CMK (cell line): Measurements from ENCODE around the gene HK1.

Experiments used
- DNase-seq: peaks from one replicate; pipeline ENCODE4 v3.0.0-alpha.2; 2010; ENCODE audit warnings: low read depth

Gene HK1

DNA sequence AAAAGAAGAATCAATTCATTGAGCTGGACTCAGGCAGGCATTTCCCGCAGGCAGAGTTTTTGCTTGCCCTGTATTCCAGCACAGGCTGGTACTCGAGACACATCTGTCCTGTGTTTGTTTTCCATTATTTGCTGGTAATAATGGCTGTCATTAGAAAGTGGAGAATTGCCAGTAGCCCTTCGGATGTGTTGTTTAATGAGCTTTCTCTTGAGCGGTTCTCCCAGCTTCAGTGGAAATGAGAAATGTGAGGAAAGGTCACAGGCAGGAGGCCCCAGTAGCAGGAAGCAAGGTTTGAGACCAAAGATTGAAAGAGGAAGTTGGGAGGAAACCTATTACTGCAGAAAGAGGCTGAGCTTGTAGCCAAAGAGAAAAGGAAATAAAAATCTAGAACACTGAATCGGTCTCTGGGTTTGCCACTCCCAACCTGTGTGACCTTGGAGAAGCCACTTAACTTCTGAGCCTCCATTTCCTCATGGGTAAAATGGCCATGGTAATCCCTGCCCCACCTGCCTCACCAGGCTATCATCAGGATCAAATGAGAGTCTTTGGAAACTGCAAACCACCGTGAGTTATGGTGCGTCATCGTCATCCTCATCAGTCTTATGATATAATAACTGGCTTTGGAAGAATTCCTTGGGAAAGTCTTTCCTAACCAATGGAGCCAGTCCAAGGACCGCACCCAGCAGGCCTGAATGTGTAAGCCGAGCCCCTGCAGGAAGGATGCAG lies 70.7 kb downstream of the HK1 start:
- DNase-seq, result no peak

DNA sequence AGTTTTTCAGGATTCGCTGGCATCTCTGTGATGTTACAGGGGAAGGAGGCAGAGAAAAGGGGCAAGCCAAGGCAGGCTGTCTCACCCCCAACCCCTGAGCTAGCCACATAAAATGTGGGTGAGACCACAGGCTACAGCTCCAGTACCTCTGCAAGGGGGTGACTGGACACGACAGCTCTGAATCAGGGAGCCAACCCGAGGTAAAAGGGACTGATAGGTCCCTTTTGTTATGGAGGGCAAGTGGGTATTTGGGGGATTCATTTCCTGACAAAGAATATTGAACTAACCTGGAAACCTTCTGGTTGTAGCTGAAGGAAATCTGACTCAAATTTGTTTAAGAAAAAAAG lies 71.2 kb downstream of the HK1 start:
- no peak for DNase-seq

GRCh38 chr10:69351589-69351988 lies 73.3 kb downstream of the HK1 start:
- DNase-seq, result no peak

- no peak for DNase-seq
These were observed 74.4 kb downstream of the HK1 start for GRCh38 chr10:69352569-69353264.

DNA sequence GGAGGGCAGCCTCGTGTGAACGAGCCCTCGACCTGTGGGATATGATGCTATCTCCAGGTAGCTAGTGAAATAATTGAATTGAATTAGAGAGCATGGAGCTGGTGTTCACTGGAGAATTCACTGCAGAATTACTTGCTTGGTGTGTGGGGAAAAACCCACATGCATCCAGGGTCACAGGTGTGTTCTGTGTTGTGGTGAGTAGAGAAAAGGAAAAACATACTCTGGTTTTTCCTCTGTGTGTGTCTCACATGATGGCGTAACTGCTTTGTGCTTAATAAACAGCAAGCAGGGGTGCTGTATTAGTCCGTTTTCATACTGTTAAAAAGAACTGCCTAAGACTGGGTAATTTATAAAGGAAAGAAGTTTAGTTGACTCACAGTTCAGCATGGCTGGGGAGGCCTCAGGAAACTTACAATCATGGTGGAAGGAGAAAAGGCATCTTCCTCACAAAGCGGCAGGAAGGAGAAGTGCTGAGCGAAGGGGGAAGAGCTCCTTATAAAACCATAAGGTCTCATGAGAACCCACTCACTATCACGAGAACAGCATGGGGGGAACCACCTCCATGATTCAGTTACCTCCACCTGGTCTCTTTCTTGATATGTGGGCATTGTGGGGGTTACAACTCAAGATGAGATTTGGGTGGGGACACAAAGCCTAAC lies 75.8 kb downstream of the HK1 start:
- no peak for DNase-seq

- no peak for DNase-seq
These were observed 77.9 kb downstream of the HK1 start for GRCh38 chr10:69356187-69356586.

DNA sequence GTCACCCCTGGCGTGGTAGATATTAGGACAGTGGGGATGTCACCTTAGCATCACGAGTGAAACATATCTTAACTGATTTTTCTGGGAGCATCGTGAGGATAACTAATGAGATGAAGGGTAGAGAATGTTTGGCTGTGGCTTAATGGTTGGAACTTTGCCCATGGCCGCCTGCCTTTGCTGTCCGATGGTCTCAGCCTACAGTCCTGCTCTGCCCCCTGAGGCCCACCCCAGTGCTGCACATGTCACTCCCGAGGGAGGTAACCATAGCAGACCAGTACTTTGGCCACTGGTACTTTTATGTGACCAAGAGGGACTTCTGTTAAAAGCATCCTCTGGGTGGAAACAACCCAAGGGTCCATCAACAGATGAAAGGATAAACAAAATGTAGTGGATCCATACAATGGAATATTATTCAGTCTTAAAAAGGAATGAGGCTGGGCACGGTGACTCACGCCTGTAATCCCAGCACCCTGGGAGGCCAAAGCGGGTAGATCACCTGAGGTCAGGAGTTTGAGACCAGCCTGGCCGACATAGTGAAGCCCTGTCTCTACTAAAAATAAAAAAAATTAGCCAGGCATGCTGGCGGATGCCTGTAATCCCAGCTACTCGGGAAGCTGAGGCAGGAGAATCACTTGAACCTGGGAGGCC lies 80.0 kb downstream of the HK1 start:
- no peak for DNase-seq

DNA sequence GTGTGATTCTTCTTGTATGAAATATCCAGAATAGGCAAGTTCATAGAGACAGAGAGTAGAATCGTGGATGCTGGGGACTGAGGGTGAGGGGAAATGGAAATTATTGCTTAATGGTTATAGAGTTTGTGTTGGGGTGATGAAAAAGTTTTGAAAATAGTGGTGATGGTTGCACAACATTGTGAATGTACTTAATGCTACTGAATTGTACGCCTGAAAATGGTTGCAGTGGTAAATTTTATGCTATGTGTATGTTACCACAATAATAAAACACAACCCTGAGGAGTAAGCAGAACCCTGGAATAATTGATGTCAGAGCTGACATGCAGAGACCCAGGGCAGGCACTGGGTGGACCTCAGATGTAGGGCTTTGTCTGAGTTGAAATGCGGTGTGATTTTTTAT lies 80.9 kb downstream of the HK1 start:
- no peak for DNase-seq

DNA sequence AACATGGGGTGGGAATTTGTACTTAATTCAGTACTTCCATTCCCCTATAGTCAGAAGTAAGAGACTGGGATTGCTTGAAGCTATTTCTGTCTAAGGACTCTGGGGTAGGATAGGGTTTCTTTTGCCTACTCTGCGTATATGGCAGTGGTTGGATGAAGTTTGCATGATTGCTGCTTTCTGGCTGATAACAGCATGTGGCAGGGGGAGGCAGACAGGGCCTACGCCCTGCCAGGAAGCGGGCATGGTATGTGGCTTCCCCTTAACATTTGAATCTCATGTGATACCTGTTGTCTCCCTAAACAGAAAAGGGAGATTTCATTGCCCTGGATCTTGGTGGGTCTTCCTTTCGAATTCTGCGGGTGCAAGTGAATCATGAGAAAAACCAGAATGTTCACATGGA lies 81.3 kb downstream of the HK1 start:
- peak; percentile 49 for DNase-seq

GRCh38 chr10:69360485-69361302 lies 82.4 kb downstream of the HK1 start:
- no peak for DNase-seq

DNA sequence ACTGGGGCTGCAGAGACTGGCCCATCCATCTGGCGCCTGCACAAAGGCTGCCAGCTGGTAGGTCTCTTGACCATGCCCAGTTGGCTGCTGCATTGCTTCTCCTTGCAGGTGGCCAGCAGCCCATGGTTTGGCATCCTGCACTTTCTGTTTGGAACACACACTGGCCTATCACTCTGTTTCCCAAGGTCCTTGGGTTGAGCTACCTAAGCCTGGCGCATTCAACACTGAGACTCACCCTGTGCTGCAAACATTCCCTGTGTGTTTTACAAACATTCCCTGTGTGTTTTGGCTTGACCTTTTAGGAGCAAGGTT lies 83.0 kb downstream of the HK1 start:
- no peak for DNase-seq

DNA sequence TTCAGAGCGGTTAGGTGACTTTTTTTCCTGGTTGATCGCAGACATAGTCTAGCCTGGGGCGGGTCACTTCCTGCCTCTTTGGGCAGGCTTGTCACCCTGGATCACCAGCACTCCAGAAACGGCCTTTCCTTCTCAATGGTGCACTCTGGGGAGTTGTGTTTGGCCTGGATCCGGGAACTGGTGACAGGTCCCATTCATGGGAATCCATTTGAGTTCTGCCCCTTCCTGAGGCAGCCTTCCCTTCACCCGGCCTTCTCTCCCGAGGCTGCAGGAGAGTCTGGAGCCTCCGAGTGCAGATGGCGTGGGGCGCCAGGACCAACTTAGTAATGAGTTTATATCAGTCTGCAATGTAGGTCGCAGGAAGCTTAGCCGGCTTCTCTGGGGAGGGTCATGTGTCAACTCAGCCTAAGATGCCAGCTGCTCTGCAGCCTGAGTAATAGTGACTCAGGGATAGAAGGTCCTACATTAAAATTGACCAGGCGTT lies 84.2 kb downstream of the HK1 start:
- no peak for DNase-seq

DNA sequence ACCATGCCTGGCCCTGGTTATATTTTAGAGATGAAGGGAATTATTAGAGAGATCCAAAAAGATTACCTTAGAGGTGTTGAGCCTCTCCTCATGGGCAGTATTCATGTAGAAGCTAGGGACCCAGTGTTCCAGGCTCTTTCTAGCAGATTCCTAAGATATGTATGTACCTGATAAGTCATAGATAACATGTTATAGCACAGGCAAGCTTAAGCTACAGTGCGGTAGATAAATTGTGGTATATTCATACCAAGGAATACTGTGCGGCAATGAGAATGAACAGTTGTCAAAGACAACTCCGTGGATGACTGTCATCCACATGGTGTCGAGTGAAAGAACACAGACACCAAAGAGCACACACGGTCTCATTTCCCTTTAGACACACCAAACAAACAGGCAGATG lies 85.4 kb downstream of the HK1 start:
- no peak for DNase-seq

DNA sequence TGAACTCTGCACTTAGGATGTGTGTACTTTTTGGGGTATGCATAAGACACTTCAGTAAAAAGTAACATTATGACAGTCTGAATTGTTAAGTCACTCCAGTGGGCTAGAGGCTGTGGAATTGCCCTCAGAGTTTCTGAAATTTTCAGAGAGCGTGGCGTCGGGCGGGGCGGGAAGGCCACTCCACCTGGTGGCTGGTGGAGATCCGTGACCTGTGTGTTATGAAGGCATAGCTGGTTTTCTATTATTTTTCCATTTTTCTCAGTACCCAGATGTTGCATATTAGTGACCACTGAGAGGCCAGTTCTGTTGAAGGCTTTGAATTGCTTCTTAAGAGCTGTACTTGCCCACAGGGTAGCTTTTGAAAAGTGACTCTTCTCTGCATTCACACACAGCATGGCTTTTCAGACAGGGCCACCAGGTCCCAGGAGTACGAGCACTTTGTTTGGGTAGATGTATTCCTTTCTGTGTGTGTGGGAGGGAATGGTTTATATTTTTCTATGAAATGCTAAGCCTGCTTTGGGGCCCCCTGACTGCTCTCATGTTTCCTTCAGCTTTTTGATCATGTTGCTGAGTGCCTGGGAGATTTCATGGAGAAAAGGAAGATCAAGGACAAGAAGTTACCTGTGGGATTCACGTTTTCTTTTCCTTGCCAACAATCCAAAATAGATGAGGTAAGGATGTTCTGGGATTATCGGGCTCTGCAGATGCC lies 86.1 kb downstream of the HK1 start:
- no peak for DNase-seq

DNA sequence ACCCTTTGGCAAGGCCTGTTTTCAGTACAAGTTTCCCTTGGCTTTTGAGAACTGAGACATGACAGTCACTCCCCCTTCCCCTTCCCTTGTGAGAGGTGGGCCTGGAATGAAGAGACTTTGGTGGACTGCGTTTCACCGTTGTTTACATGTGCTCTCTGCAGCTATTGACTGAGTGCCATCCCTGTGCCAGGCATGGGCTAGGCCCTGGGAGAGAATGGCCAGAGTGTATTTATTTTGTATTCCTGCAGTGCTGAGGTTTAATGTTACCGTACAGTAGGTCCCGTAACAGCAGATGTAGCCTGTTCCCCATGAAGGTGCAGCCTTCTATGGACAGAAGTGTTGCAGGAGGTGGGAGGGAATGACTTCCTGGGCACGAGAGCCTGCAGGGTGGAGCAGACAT lies 88.4 kb downstream of the HK1 start:
- no peak for DNase-seq

DNA sequence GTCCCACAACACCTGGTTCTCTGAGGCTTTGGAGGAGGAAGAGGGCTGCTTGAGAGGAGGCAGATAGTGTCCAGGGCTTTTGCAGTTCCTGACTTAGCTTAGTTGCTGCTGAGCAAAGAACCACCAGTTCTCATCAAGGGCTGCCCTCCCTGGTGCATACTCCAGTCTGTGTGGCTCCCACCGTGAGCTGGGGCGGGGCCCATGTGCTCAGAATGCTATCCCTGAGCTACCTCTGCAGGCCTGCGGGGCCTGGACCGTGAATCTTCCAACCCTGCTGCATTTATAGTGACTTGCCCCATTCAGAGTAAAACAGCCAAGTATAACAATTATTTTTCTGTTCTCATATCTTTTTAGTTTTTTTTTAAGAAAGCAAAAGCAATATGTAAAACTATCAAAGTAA lies 89.2 kb downstream of the HK1 start:
- DNase-seq, result no peak

DNA sequence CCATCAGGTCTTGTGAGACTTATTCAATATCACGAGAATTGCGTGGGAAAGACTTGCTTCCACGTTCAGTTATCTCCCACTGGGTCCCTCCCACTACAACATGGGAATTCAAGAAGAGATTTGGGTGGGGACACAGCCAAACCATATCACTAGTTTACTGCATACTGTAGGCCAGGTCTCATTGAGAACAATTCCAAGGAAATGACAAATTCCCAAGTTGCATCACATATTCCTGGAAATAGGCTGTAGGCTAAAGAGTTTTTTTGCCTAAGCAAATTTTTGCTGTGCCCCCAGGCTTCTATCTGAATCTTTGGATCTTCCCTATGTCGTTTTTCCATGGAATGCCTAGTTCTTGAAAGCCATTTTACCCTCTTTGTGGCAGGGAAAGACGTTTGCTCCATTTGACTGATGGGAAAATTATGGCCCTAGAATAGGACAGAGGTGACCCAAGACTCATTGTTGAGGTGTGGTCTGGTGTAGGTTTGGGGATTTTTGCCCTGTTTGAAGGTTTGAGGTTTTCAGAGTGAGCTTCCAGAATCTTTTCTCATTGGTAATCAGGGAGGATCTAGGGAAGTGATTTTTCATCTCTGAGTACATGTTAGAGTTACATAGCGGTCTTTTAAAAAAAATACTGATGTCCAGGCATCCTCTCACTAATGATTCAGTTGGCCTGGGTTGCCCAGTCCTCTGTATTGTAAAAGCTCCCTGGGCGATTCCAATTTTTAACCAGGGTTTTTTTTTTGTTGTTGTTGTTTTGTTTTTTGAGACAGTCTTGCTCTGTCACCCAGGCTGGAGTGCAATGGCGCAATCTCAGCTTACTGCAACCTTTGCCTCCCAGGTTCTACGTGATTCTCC lies 94.1 kb downstream of the HK1 start:
- no peak for DNase-seq

DNA sequence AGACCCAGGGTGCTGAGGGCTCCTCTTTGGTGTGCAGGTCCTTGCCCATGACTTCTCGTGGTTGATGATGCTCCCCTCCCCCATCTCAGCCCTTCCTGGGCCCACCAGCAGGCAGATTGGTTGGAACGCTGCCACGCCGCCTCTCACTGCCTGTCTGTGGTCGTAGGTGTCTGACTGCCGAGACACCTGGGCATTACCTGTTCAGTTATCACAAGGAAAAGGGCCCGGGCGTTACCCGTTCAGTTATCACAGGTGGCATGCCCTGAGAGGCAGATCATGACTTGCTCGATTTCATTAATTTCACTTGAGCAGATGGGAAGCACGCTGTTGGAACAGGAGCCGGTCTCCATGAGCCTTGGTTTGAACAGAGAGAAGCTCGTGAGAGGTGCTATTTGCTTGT lies 95.9 kb downstream of the HK1 start:
- no peak for DNase-seq

DNA sequence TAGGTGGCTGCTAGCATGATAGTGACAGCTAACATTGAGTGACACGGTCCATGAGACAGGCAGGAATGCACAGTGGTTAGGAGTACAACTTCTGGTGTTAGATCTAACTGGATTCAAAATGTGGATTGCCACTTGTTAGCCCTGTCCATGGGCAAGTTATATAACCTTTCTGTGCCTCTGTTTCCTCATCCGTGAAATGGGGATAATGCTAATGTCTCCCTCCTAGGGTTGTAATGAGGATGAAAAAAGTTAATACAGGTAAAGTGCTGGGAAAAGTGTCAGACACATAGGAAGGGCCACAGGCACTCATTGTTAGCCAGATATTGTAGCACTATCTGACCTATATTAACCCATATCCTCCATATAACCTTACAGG lies 96.6 kb downstream of the HK1 start:
- no peak for DNase-seq

DNA sequence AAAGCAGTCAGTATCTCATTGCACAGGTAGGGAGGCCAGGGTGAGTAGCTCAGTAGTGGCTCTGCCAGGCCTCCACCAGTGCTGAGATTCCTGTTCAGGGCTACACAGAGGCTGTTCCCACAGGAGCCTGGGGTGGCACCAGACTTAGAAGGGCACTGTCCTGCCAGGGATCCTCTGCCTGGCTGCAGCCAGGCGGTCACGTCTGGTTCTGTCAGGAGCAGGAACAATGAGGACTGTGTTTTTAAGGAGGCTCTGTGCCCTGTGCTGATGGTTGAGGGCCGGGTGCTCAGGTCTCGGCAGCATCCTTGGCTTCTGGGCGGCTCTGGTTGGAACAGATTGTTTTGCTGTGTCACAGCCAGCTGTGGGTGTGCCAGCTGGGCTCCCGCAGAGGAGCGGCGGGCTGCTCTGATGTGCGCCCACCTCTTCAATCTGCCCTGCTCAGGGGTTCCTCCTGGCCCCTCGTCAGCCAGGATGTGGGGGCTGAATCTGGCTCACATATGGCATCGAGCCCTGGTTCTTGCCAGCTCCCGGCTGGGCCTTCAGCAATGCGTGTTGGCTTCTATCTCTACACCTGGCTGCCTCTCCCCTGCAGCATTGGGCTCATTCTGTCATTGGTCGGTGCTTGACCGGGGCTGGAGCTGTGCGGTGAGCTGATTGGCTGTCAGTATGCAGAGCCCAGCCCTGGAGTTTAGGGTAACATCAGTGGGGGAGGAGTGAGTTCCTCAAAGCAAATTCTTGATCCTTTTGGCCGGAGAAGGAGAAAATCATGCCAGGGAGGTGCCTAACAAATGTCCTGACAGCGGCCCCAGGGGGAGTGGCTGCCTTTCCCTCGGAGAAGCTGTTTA lies 97.2 kb downstream of the HK1 start:
- no peak for DNase-seq
